Transverse colon (tissue), 4 donors: Measurements from ENCODE around the gene ACIN1. TPM values are rescaled to one million over a fixed set of nuclear protein-coding genes. Genes with fewer than 3 reads are reported as not detected.

Experiments used
- DNase-seq: peaks from one replicate; pipeline ENCODE4 v3.0.0-alpha.2; 2019
- H3K27ac ChIP-seq, 4 donors: fragments of 200-600 bp; sonication (generic); 2 replicates each; pipeline ENCODE4 v1.5.1; 2016 to 2018; ENCODE audit warnings: inconsistent platforms in 4 of 4
- H3K27me3 ChIP-seq: fragments of 200-600 bp; sonication (generic); 2 replicates; pipeline ENCODE4 v1.5.1; 2017; ENCODE audit warnings: inconsistent platforms
- H3K36me3 ChIP-seq, 4 donors: fragments of 200-600 bp; sonication (generic); 2 replicates each; pipeline ENCODE4 v1.5.1; 2017 to 2019; ENCODE audit warnings: inconsistent platforms in 4 of 4
- H3K4me1 ChIP-seq, 4 donors: fragments of 200-600 bp; sonication (generic); 2 replicates each; pipeline ENCODE4 v1.5.1; 2017 to 2020; ENCODE audit warnings: inconsistent platforms in 4 of 4
- H3K4me3 ChIP-seq, 4 donors: fragments of 200-600 bp; sonication (generic); 1 replicate in 1 of 4; 2 replicates in 3 of 4; pipeline versions ENCODE4 v1.5.1 to v1.6.1; 2017 to 2019; ENCODE audit warnings: inconsistent platforms in 4 of 4
- H3K9me3 ChIP-seq, 2 donors: fragments of 200-600 bp; sonication (generic); 2 replicates each; pipeline ENCODE4 v1.5.1; 2017 to 2019; ENCODE audit warnings: inconsistent platforms in 2 of 2
- CTCF ChIP-seq, 5 experiments: fragments of 200-600 bp in 3 of 5; fragments of 450-650 bp in 2 of 5; sonication (generic) in 3 of 5; IDR thresholded peaks; 1 replicate in 2 of 5; 2 replicates in 3 of 5; pipeline ENCODE4 v1.5.1; 2016 to 2017; ENCODE audit warnings: antibody characterized with exemption in 5 of 5, inconsistent platforms in 3 of 5, mild to moderate bottlenecking in 2 of 5, moderate library complexity in 1 of 5
- EP300 ChIP-seq: sonication (generic); formaldehyde crosslinking; IDR thresholded peaks from one replicate; pipeline ENCODE4 v1.6.1; 2017; ENCODE audit warnings: antibody characterized with exemption, low read depth
- POLR2A ChIP-seq: fragments of 450-650 bp; IDR thresholded peaks from one replicate; pipeline ENCODE4 v1.6.1; 2016; ENCODE audit warnings: antibody characterized with exemption, mild to moderate bottlenecking, moderate library complexity
- POLR2AphosphoS5 ChIP-seq, 3 donors: sonication (generic); formaldehyde crosslinking; IDR thresholded peaks; one replicate each; pipeline ENCODE4 v1.6.1; 2016; ENCODE audit warnings: antibody characterized with exemption in 3 of 3
- WGBS, 2 donors: methylation state at CpG; one replicate each; pipeline ENCODE4 v1.1.5; 2018; ENCODE audit warnings: low coverage in 1 of 2; 5-methylcytosine and 5-hydroxymethylcytosine counted together
- in situ Hi-C, 4 donors: fragments of 200-750 bp; cut with MboI; loops; one replicate each; pipeline versions ENCODE4 v1.15.0 to v1.15.1; 2017; ENCODE audit warnings: low sequenced_read_pairs in 3 of 4, low pct_ligation_motif_present in 1 of 4, low pct_unique_long_range_greater_than_20kb in 1 of 4
- intact Hi-C: fragments of 100-400 bp; cut with DNase I; formaldehyde crosslinking; loops from one replicate; pipeline ENCODE4 v1.15.1; 2023; ENCODE audit warnings: low total_unique reads
- total RNA-seq, 4 donors: library from RNA; depleted of rRNA; stranded (reverse); fragments of >200 nt; gene quantifications; one replicate each; pipeline ENCODE4 v1.1.0, GENCODE V29; 2016

Gene ACIN1
- total RNA-seq, 4 donors from 2014 or later = 137 to 303 (median 222) TPM

- Histone ChIP-seq H3K36me3 (peaks cover 0 to 10% (median 5%) of the 10 kb centered on the region in 4 donors), H3K27me3 (no peaks in the 10 kb centered on the region), H3K9me3 (no peaks in the 10 kb centered on the region), H3K4me3 (no peak overlapping the region), H3K4me1 (peaks cover 10 to 26% (median 17%) of the 10 kb centered on the region in 4 donors), H3K27ac (no peak overlapping the region)
- TF ChIP-seq POLR2A = no peak
- no peak for TF ChIP-seq EP300
- TF ChIP-seq CTCF (IDR thresholded peaks at IDR 0.05) = no peak
- no peak for TF ChIP-seq POLR2AphosphoS5 (IDR thresholded peaks at IDR 0.05)
- DNase-seq = no peak
- 94 to 98% methylated on average over 7 to 12 of the region's 12 CpGs for WGBS, 2 donors
- intact Hi-C loops (no loop called here), in situ Hi-C loops (no loop called here)
Measured at GRCh38 chr14:23055147-23055550, 39.8 kb downstream of the ACIN1 start.

GRCh38 chr14:23054000-23054811, 40.7 kb downstream of the ACIN1 start:
- Histone ChIP-seq H3K4me3 (no peak overlapping the region), H3K36me3 (peaks cover 0 to 4% (median under 1%) of the 10 kb centered on the region in 4 donors), H3K4me1 (peaks cover 10 to 26% (median 17%) of the 10 kb centered on the region in 4 donors), H3K9me3 (no peaks in the 10 kb centered on the region), H3K27ac (no peak overlapping the region), H3K27me3 (no peaks in the 10 kb centered on the region)
- 77% methylated on average over 16 of the region's 17 CpGs; no CpG with 5 or more reads in 1 of the 2 donors for WGBS, 2 donors
- in situ Hi-C loops (loop anchor here in 3 of 4 donors (5.0 kb wide), 2 partner anchors 62 to 67 kb away; no protein-coding TSS in a partner anchor), intact Hi-C loops (no loop called here)
- no peak for DNase-seq
- no peak for TF ChIP-seq CTCF (IDR thresholded peaks at IDR 0.05)
- no peak for TF ChIP-seq POLR2A
- TF ChIP-seq EP300 = no peak
- TF ChIP-seq POLR2AphosphoS5 (IDR thresholded peaks at IDR 0.05) = no peak

- no peak for DNase-seq
- in situ Hi-C loops = loop anchor here in 3 of 4 donors (5.0 kb wide), 2 partner anchors 61 to 66 kb away; no protein-coding TSS in a partner anchor
- WGBS, 2 donors = 97% methylated on average over 10 of the region's 10 CpGs; no CpG with 5 or more reads in 1 of the 2 donors
Measured at GRCh38 chr14:23053426-23053825, 41.5 kb downstream of the ACIN1 start.

More at GRCh38 chr14:23053426-23053825, 41.5 kb downstream of the ACIN1 start:
- peaks cover 10 to 26% (median 17%) of the 10 kb centered on the region in 4 donors for H3K4me1 ChIP-seq
- intact Hi-C loops = no loop called here
- H3K9me3 ChIP-seq = no peaks in the 10 kb centered on the region
- H3K27me3 ChIP-seq = no peaks in the 10 kb centered on the region
- H3K27ac ChIP-seq = no peak overlapping the region
- TF ChIP-seq CTCF (IDR thresholded peaks at IDR 0.05) (no peak), POLR2A (no peak), EP300 (no peak), POLR2AphosphoS5 (IDR thresholded peaks at IDR 0.05) (no peak)
- no peaks in the 10 kb centered on the region for H3K36me3 ChIP-seq
- H3K4me3 ChIP-seq = no peak overlapping the region
